Right cardiac atrium (tissue), 5 donors: ENCODE results near the gene DNAJB7. TPM values are rescaled to one million over a fixed set of nuclear protein-coding genes. Genes with fewer than 3 reads are reported as not detected.
"Not testable (repeated sequence)": the region's sequence is repeated elsewhere in the genome, so short reads cannot be mapped to it uniquely, and the experiment has no call there.

Source experiments
- ATAC-seq, 2 donors: fragments of 200-7000 bp; cut with Tn5 transposase; one replicate each; pipeline versions ENCODE4 v1.8.0 to v1.9.1; 2020; ENCODE audit warnings: moderate library complexity in 2 of 2, mild to moderate bottlenecking in 1 of 2
- DNase-seq, 3 donors: peaks; one replicate each; pipeline ENCODE4 v3.0.0-alpha.2; 2020
- H3K27ac ChIP-seq: one replicate; pipeline ENCODE4 v1.5.1; 2013; ENCODE audit warnings: mild to moderate bottlenecking, low read length, control low read depth, moderate library complexity
- H3K27me3 ChIP-seq: one replicate; pipeline ENCODE4 v1.6.1; 2013; ENCODE audit not compliant: control insufficient read depth, insufficient read depth
- H3K4me1 ChIP-seq: one replicate; pipeline ENCODE4 v1.6.1; 2013; ENCODE audit warnings: low read length; ENCODE audit not compliant: control insufficient read depth, insufficient read depth
- H3K4me3 ChIP-seq: one replicate; pipeline ENCODE4 v1.5.1; 2013; ENCODE audit warnings: low read length, control low read depth
- H3K9me3 ChIP-seq: one replicate; pipeline ENCODE4 v1.6.1; 2013; ENCODE audit warnings: low read length; ENCODE audit not compliant: control insufficient read depth
- WGBS: extraction: QIAGEN DNeasy Blood & Tissue Kit; methylation state at CpG from one replicate; pipeline ENCODE4 v1.1.7; 2013; 5-methylcytosine and 5-hydroxymethylcytosine counted together
- intact Hi-C, 4 donors: fragments of 100-400 bp; cut with DNase I; formaldehyde crosslinking; loops; one replicate each; pipeline versions ENCODE4 v1.11.0 to v1.14.0; 2022 to 2023
- polyA plus RNA-seq: library from polyadenylated mRNA; stranded (reverse); fragments of 200-250 nt; gene quantifications from one replicate; pipeline ENCODE4 v1.2.3, GENCODE V29; 2013
- total RNA-seq, 4 donors: library from RNA; stranded (reverse); fragmentation: NEBNext Ultra II Directional; extraction: Animal tissue kit (Norgen Biotek cat#: 25700); gene quantifications; one replicate each; pipeline ENCODE4 v1.2.1, GENCODE V29; 2021
- donor health status: healthy with polysubstance abuse.
- donor health status: DM: no; HTN: yes; CAD: no.
- donor health status: DM: no; HTN: no; CAD: no.
- donor health status: DM: no; HTN: yes; CAD: no; lungs with severe emphysema.
- donor health status: DM: yes; HTN: yes; CAD: no.

Gene DNAJB7
- total and polyA plus RNA-seq, 5 donors, result not detected

GRCh38 chr22:40874016-40874415 lies 12.1 kb upstream of the DNAJB7 start:
- Histone ChIP-seq H3K27ac (no peak overlapping the region), H3K27me3 (no peaks in the 10 kb centered on the region), H3K4me1 (no peaks in the 10 kb centered on the region), H3K9me3 (no peaks in the 10 kb centered on the region), H3K4me3 (no peak overlapping the region)
- DNase-seq (no peak), ATAC-seq (no peak)
- WGBS, result 98% methylated on average over 3 of the region's 3 CpGs
- intact Hi-C loops, result no loop called here

- DNase-seq, intact Hi-C loops: not testable (repeated sequence)
These were observed 6.5 kb upstream of the DNAJB7 start for GRCh38 chr22:40868379-40868778.

DNA sequence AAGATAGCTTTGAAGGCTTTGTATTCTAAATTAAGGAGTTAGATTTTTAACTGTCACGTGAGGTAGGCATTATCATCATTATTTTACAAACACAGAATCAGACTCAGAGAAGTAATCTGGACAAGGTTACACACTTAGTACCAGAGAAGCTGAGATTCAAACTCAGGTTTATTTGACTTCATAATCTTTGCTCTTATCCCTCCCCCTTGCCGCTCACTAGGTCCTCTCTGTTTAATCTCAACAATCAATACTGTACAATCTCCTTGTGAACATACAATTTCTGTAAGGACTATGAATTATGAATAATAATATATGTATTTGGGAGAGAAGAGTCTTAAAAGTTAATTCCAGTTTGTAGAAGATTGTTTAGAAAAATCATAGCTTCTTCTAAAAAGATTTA lies 5.2 kb upstream of the DNAJB7 start:
- 83% methylated on average over 2 of the region's 2 CpGs for WGBS
- no peak overlapping the region for H3K27ac ChIP-seq
- ATAC-seq (no peak), DNase-seq (no peak)
- intact Hi-C loops, result no loop called here
- H3K4me1 ChIP-seq, result no peaks in the 10 kb centered on the region
- no peaks in the 10 kb centered on the region for H3K27me3 ChIP-seq
- H3K9me3 ChIP-seq, result no peaks in the 10 kb centered on the region
- no peak overlapping the region for H3K4me3 ChIP-seq

More at GRCh38 chr22:40868379-40868778, 6.5 kb upstream of the DNAJB7 start:
- H3K9me3 ChIP-seq, H3K4me1 ChIP-seq, ATAC-seq, H3K27ac ChIP-seq, H3K4me3 ChIP-seq, H3K27me3 ChIP-seq: not testable (repeated sequence)
- 92% methylated on average over 6 of the region's 6 CpGs for WGBS

DNA sequence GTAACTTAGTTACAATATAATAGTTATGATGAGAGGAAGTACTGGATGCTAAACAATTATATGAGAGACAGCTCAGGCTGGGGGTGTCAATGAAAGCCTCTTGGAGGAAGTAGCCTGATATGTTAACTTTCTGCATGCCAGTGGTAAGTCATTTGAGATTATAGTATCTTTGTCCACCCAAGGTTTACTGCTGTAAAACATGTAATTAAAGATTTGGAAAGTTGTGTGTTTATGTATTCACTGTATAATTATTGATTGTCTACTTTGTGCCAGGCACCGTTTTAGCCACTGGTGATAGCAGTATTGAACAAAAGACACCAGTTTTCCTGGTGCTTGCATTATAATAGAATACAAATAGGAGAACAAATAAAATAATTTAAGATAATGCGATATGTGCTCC lies 624 bp upstream of the DNAJB7 start:
- H3K9me3 ChIP-seq, result no peaks in the 10 kb centered on the region
- H3K4me3 ChIP-seq, result no peak overlapping the region
- H3K27me3 ChIP-seq, result no peaks in the 10 kb centered on the region
- no peak for ATAC-seq
- intact Hi-C loops, result no loop called here
- DNase-seq, result no peak
- WGBS, result 97% methylated on average over 2 of the region's 2 CpGs
- H3K4me1 ChIP-seq, result peaks cover 3% of the 10 kb centered on the region
- H3K27ac ChIP-seq, result no peak overlapping the region

- peak overlapping the region; percentile 89 for H3K4me3 ChIP-seq
- no peak for ATAC-seq
- no peak for DNase-seq
- no peaks in the 10 kb centered on the region for H3K27me3 ChIP-seq
- peaks cover 6% of the 10 kb centered on the region for H3K4me1 ChIP-seq
- 4% methylated on average over 18 of the region's 18 CpGs for WGBS
- H3K9me3 ChIP-seq, result no peaks in the 10 kb centered on the region
- peak overlapping the region; percentile 94 for H3K27ac ChIP-seq
- intact Hi-C loops, result no loop called here
These were observed 4.5 kb downstream of the DNAJB7 start for GRCh38 chr22:40857309-40857855.

- intact Hi-C loops, result no loop called here
- H3K4me3 ChIP-seq, result peak within 1 kb of the TSS; percentile 89
- no peaks in the 10 kb centered on the region for H3K27me3 ChIP-seq
- H3K27ac ChIP-seq, result peak within 1 kb of the TSS; percentile 98
- peak; percentile 98 to 99 (median 99) for DNase-seq
- under 1% methylated on average over 62 of the region's 63 CpGs for WGBS
- ATAC-seq, result peak; percentile 99
- peaks cover 6% of the 10 kb centered on the region for H3K4me1 ChIP-seq
- H3K9me3 ChIP-seq, result no peaks in the 10 kb centered on the region
These were observed 5.2 kb downstream of the DNAJB7 start, which contains the start of the genes ST13 and XPNPEP3 for GRCh38 chr22:40856513-40857308. Gene ST13 (minus strand): TSS chr22:40856639. CDS start chr22:40856540, 99 bp downstream. Gene XPNPEP3 (plus strand): TSS chr22:40857148. CDS start chr22:40857182, 34 bp downstream.

DNA sequence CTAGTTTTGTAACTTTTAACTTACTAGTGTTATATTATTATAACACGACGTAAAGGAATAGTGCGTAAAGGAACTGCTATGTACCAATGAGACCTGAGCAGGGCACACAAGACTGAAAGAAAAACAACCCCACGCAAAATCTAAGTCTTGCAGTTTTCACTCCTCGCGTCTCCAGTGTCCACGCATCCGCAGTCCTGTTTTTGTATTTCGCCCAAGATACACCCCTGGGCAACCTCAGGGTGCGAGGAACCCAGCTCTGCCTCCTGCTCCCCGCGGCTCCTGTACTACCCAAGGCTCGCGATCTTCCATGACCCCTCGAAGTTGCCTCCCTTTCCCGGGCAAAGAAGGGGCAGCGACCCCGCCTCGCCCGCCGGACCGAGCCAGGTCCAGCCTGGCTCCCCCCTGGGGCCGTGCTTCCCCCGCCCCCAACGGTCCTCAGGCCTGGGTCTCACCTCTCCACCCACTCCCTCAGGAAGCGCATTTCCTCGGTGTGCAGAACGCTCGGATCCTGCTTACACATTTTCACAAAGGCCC lies 5.9 kb downstream of the DNAJB7 start:
- peak overlapping the region; percentile 98 for H3K27ac ChIP-seq
- peak; percentile 37 to 56 for ATAC-seq
- no peaks in the 10 kb centered on the region for H3K27me3 ChIP-seq
- peak overlapping the region; percentile 89 for H3K4me3 ChIP-seq
- no peaks in the 10 kb centered on the region for H3K9me3 ChIP-seq
- WGBS, result under 1% methylated on average over 29 of the region's 29 CpGs
- H3K4me1 ChIP-seq, result peaks cover 6% of the 10 kb centered on the region
- DNase-seq, result no peak
- intact Hi-C loops, result no loop called here

DNA sequence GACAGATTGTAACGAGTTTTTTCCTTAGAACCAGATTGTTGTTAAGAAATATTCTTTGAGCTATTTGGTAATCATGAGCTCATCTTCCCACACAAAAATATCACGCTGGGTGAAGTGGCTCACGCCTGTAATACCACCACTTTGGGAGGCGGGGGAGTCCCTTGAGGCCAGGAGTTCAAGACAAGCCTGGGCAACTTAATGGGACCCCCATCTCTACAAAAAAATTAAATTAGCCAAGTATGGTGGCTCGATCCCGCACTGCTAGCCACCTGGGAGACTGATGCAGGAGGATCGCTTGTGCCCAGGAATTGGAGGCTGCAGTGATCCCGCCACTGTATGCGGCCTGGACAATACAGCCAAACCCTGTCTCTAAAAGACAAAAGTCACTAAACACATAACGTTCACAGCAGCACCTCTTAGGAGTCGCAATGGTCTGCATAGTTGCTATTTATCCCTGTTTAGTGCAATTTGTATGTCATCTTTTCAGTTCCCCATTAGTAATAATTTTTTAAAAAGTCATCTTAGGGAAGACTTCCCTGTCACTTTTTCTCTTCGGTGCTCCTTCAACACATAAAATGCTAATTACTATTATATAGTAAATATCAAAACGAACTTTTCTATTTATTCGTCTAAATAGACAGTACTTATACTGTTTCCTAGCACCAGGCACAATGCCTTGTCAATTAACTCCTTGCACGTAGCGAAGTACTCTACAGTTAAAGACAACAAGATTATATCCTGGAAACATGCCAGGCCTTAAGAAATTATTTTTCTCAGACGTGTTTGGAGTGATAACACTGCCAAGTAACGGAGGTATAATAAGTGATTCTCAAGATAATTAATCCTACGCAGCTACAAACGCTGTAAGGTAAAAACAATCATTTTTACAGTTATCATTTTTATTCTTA lies 6.6 kb downstream of the DNAJB7 start:
- intact Hi-C loops, result no loop called here
- peak overlapping the region; percentile 42 for H3K27ac ChIP-seq

DNA sequence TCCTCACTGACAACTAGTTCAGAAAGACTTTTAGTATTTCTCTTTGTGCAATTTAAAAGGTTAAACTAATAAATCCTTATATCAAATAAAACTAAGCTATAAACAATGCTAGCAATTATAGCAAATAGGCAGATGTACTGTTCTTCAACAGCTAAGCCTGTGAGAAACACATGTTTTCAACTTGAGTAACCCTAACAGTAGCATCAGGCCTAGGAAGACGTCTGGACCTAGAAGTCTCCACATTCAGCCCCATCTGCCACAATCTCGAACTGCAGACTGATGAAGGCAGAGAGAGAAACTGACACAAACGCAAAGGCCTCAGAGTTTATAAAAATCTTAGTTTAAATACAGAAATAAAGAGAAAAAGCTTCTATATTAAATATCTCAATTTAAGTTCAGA lies 8.0 kb downstream of the DNAJB7 start:
- intact Hi-C loops, result no loop called here
- no peak for DNase-seq
- Histone ChIP-seq H3K4me3 (peak overlapping the region; percentile 89), H3K27ac (no peak overlapping the region), H3K9me3 (no peaks in the 10 kb centered on the region), H3K4me1 (peaks cover 6% of the 10 kb centered on the region), H3K27me3 (no peaks in the 10 kb centered on the region)
- 50% methylated on average over 3 of the region's 3 CpGs for WGBS
- no peak for ATAC-seq

More for the DNA sequence above, 6.6 kb downstream of the DNAJB7 start:
- no peaks in the 10 kb centered on the region for H3K27me3 ChIP-seq
- H3K4me1 ChIP-seq, result peaks cover 6% of the 10 kb centered on the region
- 29% methylated on average over 20 of the region's 20 CpGs for WGBS
- H3K4me3 ChIP-seq, result peak overlapping the region; percentile 89
- DNase-seq (peak in 1 of 3 donors; percentile 45), ATAC-seq (no peak)
- H3K9me3 ChIP-seq, result no peaks in the 10 kb centered on the region

GRCh38 chr22:40853333-40853732 lies 8.6 kb downstream of the DNAJB7 start:
- ATAC-seq, result no peak

More at GRCh38 chr22:40853333-40853732, 8.6 kb downstream of the DNAJB7 start:
- H3K27me3 ChIP-seq, result no peaks in the 10 kb centered on the region
- intact Hi-C loops, result no loop called here
- DNase-seq, result no peak
- H3K27ac ChIP-seq, result no peak overlapping the region
- no peak overlapping the region for H3K4me3 ChIP-seq
- peaks cover 6% of the 10 kb centered on the region for H3K4me1 ChIP-seq
- no peaks in the 10 kb centered on the region for H3K9me3 ChIP-seq
- 65% methylated on average over 1 of the region's 1 CpG for WGBS
